HCT116 (cell line): ENCODE measurements around the gene ITPR2. TPM values are rescaled to one million over a fixed set of nuclear protein-coding genes. Genes with fewer than 3 reads are reported as not detected.

Experiments used
- ATAC-seq: fragments of 200-7000 bp; cut with Tn5 transposase; 2 replicates; pipeline ENCODE4 v1.9.1; 2020; ENCODE audit warnings: mild to moderate bottlenecking, moderate library complexity
- BruUV-seq: library from RNA; stranded (reverse); fragments of 400-500 nt; replicated peaks from 2 replicates; lab custom pipeline; 2021; lab: Mats Ljungman, UMichigan
- CTCF ChIA-PET: fragments of 300-600 bp; sonication (Branson Sonifier 250); formaldehyde crosslinking; loops from one replicate; lab custom pipeline; 2021; ENCODE audit warnings: antibody characterized with exemption; lab: Charles Lee
- POLR2A ChIA-PET: fragments of 300-600, 350-600 bp; sonication (Branson Sonifier 250); formaldehyde crosslinking; loops from one replicate; lab custom pipeline; 2021; ENCODE audit warnings: antibody characterized with exemption; lab: Charles Lee
- RAD21 ChIA-PET, 2 experiments: fragments of 300-600 bp; sonication (Branson Sonifier 250); formaldehyde crosslinking; loops; one replicate each; lab custom pipeline; 2023; ENCODE audit warnings: low total read pairs in 2 of 2; ENCODE audit not compliant: uncharacterized antibody in 2 of 2, unreplicated experiment in 2 of 2, low non-redundant PET in 1 of 2; lab: Charles Lee
- DNase-seq: peaks from one replicate; pipeline ENCODE4 v3.0.0-alpha.2; 2010; ENCODE audit warnings: low read depth, low spot score
- H2AFZ ChIP-seq: fragments of 200-600 bp; shearing (Covaris generic), sonication (generic); 2 replicates; pipeline ENCODE4 v1.6.1; 2017; ENCODE audit warnings: low read depth, mixed run types, mixed read lengths, antibody characterized with exemption, low read length; ENCODE audit not compliant: poor library complexity, severe bottlenecking
- H3K27ac ChIP-seq: 2 replicates; pipeline ENCODE4 v1.5.1; 2012; ENCODE audit warnings: low read depth, low read length
- H3K27me3 ChIP-seq: fragments of 200-600 bp; sonication (generic); 2 replicates; pipeline ENCODE4 v1.6.1; 2016; ENCODE audit warnings: mixed run types, low read length, mixed read lengths; ENCODE audit not compliant: insufficient read depth
- H3K36me3 ChIP-seq, 2 experiments: fragments of 200-500 bp in 1 of 2; fragments of 200-600 bp in 1 of 2; sonication (Bioruptor generic) in 1 of 2; sonication (generic) in 1 of 2; 2 replicates each; pipeline versions ENCODE4 v1.5.1 to v1.6.1; 2014 to 2016; ENCODE audit warnings: low read length in 2 of 2, inconsistent platforms in 1 of 2, mixed read lengths in 1 of 2, mixed run types in 1 of 2; ENCODE audit not compliant: insufficient read depth in 2 of 2, control insufficient read depth in 1 of 2
- H3K4me1 ChIP-seq, 2 experiments: fragments of 200-600 bp in 1 of 2; sonication (generic) in 1 of 2; 2 replicates each; pipeline versions ENCODE4 v1.5.1 to v1.6.1; 2012 to 2017; ENCODE audit warnings: low read length in 2 of 2, inconsistent platforms in 1 of 2, mild to moderate bottlenecking in 1 of 2, mixed read lengths in 1 of 2, mixed run types in 1 of 2, moderate library complexity in 1 of 2; ENCODE audit not compliant: insufficient read depth in 2 of 2, control insufficient read depth in 1 of 2
- H3K4me2 ChIP-seq: fragments of 200-600 bp; sonication (generic); 2 replicates; pipeline ENCODE4 v1.6.1; 2017; ENCODE audit warnings: mixed run types, low read length, mixed read lengths
- H3K4me3 ChIP-seq, 2 experiments: fragments of 200-600 bp in 1 of 2; sonication (generic) in 1 of 2; replicated peaks in 1 of 2; 2 replicates each; pipeline ENCODE4 v1.5.1; 2011 to 2016; ENCODE audit warnings: low read length in 2 of 2, control low read depth in 1 of 2, low read depth in 1 of 2, mild to moderate bottlenecking in 1 of 2, mixed read lengths in 1 of 2, mixed run types in 1 of 2
- H3K79me2 ChIP-seq: fragments of 200-600 bp; sonication (generic); 2 replicates; pipeline ENCODE4 v1.6.1; 2017; ENCODE audit warnings: mild to moderate bottlenecking, mixed run types, low read length, moderate library complexity, mixed read lengths; ENCODE audit not compliant: insufficient read depth
- H3K9ac ChIP-seq: fragments of 200-600 bp; sonication (generic); 2 replicates; pipeline ENCODE4 v1.6.1; 2016; ENCODE audit warnings: low read length, mixed read lengths
- H3K9me2 ChIP-seq: fragments of 200-600 bp; sonication (generic), shearing (Covaris generic); 2 replicates; pipeline ENCODE4 v1.6.1; 2017; ENCODE audit warnings: mixed run types, mild to moderate bottlenecking, moderate library complexity; ENCODE audit not compliant: insufficient read depth
- H3K9me3 ChIP-seq, 2 experiments: fragments of 200-500 bp in 1 of 2; fragments of 200-600 bp in 1 of 2; sonication (Bioruptor generic) in 1 of 2; sonication (generic) in 1 of 2; 2 replicates each; pipeline ENCODE4 v1.6.1; 2014 to 2017; ENCODE audit warnings: low read length in 2 of 2, mixed read lengths in 2 of 2, inconsistent platforms in 1 of 2, low read depth in 1 of 2, mild to moderate bottlenecking in 1 of 2, mixed run types in 1 of 2, moderate library complexity in 1 of 2; ENCODE audit not compliant: control insufficient read depth in 1 of 2, insufficient read depth in 1 of 2
- H4K20me1 ChIP-seq: fragments of 200-600 bp; sonication (generic), shearing (Covaris generic); 2 replicates; pipeline ENCODE4 v1.6.1; 2017; ENCODE audit warnings: mixed run types, mild to moderate bottlenecking, moderate library complexity; ENCODE audit not compliant: insufficient read depth
- CBX3 ChIP-seq: IDR thresholded peaks from 2 replicates; pipeline ENCODE4 v1.6.1; 2012; ENCODE audit warnings: low read depth
- ELF1 ChIP-seq: IDR thresholded peaks from 2 replicates; pipeline ENCODE4 v1.6.1; 2012; ENCODE audit warnings: low read depth, borderline replicate concordance
- EZH2 ChIP-seq: fragments of 200-600 bp; sonication (generic); IDR thresholded peaks from 2 replicates; pipeline ENCODE4 v1.6.1; 2017; ENCODE audit warnings: antibody characterized with exemption, mixed run types
- JUND ChIP-seq: IDR thresholded peaks from 2 replicates; pipeline ENCODE4 v1.6.1; 2012
- POLR2A ChIP-seq: IDR thresholded peaks from 2 replicates; pipeline ENCODE4 v1.7.0; 2011; ENCODE audit warnings: borderline replicate concordance; ENCODE audit not compliant: insufficient read depth, insufficient read length; ENCODE audit errors: extremely low read depth
- RAD21 ChIP-seq: IDR thresholded peaks from 2 replicates; pipeline ENCODE4 v1.6.1; 2012; ENCODE audit warnings: low read depth, mild to moderate bottlenecking
- SIN3A ChIP-seq: IDR thresholded peaks from 2 replicates; pipeline ENCODE4 v1.6.1; 2012; ENCODE audit warnings: low read depth
- SP1 ChIP-seq: IDR thresholded peaks from 2 replicates; pipeline ENCODE4 v1.6.1; 2012; ENCODE audit warnings: low read depth
- SRF ChIP-seq: IDR thresholded peaks from 2 replicates; pipeline ENCODE4 v1.6.1; 2012; ENCODE audit warnings: low read depth
- YY1 ChIP-seq: IDR thresholded peaks from 2 replicates; pipeline ENCODE4 v1.6.1; 2011; ENCODE audit warnings: low read length, low read depth, moderate library complexity, mild to moderate bottlenecking; ENCODE audit not compliant: insufficient replicate concordance; ENCODE audit errors: extremely low read depth
- ZBTB33 ChIP-seq: IDR thresholded peaks from 2 replicates; pipeline ENCODE4 v1.6.1; 2011; ENCODE audit warnings: mild to moderate bottlenecking, low read length, moderate library complexity; ENCODE audit not compliant: insufficient replicate concordance; ENCODE audit errors: extremely low read depth
- ZFX ChIP-seq: fragments of 450-650 bp; IDR thresholded peaks from 2 replicates; pipeline ENCODE4 v1.6.1; 2017
- ZNF274 ChIP-seq: fragments of 200-500 bp; sonication (Bioruptor generic); IDR thresholded peaks from 2 replicates; pipeline ENCODE4 v1.6.1; 2014; ENCODE audit warnings: mild to moderate bottlenecking, low read depth, low read length, inconsistent platforms
- intact Hi-C: fragments of 100-400 bp; cut with micrococcal nuclease; formaldehyde crosslinking; loops from 2 replicates; pipeline ENCODE4 v1.10.0; 2022
- total RNA-seq: library from RNA; stranded (reverse); gene quantifications from one replicate; pipeline ENCODE4 v1.2.1, GENCODE V29; 2021; ENCODE audit not compliant: unreplicated experiment

The ITPR2 gene
- total RNA-seq, 1 experiment from 2014 or later, result 6.5 TPM

GRCh38 chr12:26622601-26623000 is 210.4 kb downstream of the ITPR2 start:
- ChIA-PET RAD21 (no interaction called here), CTCF (interaction anchor here (0.6 to 2.7 kb wide), 2 partner anchors 8 to 260 kb away, joined by 4 to 11 read pairs; no protein-coding TSS in a partner anchor), POLR2A (no interaction called here)
- intact Hi-C loops, result no loop called here
- TF ChIP-seq SP1, result no peak
- TF ChIP-seq CBX3, result no peak
- no peak for TF ChIP-seq ZBTB33
- no peak for TF ChIP-seq ZFX
- no peak for TF ChIP-seq POLR2A
- no peak for TF ChIP-seq EZH2
- no peak for TF ChIP-seq RAD21
- no peak for TF ChIP-seq ELF1
- TF ChIP-seq SRF, result no peak
- no peak for TF ChIP-seq ZNF274
- TF ChIP-seq SIN3A, result no peak
- TF ChIP-seq JUND, result no peak
- TF ChIP-seq YY1, result no peak
- no peaks in the 10 kb centered on the region for H3K9me3 ChIP-seq
- DNase-seq (no peak), ATAC-seq (no peak)
- no peak overlapping the region for H3K4me2 ChIP-seq
- BruUV-seq, result no TSS peak
- no peaks in the 10 kb centered on the region for H4K20me1 ChIP-seq
- H3K9ac ChIP-seq, result no peak overlapping the region
- no peak overlapping the region for H3K4me3 ChIP-seq
- no peak overlapping the region for H3K27ac ChIP-seq
- H3K79me2 ChIP-seq, result no peaks in the 10 kb centered on the region
- no peaks in the 10 kb centered on the region for H3K36me3 ChIP-seq
- H3K27me3 ChIP-seq, result no peaks in the 10 kb centered on the region
- H2AFZ ChIP-seq, result no peak overlapping the region
- H3K9me2 ChIP-seq, result no peaks in the 10 kb centered on the region
- H3K4me1 ChIP-seq, result no peaks in the 10 kb centered on the region
